Pancreas (tissue), 10 donors: ENCODE measurements around the gene KHDC4. TPM values are rescaled to one million over a fixed set of nuclear protein-coding genes. Genes with fewer than 3 reads are reported as not detected.

ENCODE experiments used
- ATAC-seq, 4 donors: fragments of 200-7000 bp; cut with Tn5 transposase; one replicate each; pipeline versions ENCODE4 v1.8.0 to v1.9.1; 2020; ENCODE audit warnings: mild to moderate bottlenecking in 4 of 4, moderate library complexity in 4 of 4
- DNase-seq, 6 donors: peaks; one replicate each; pipeline ENCODE4 v3.0.0-alpha.2; 2020
- FAIRE-seq: peaks from 2 replicates; lab custom pipeline; 2012; peaks lifted over from hg19 to GRCh38; lab: Jason Lieb, UNC
- H3K27ac ChIP-seq, 4 donors: fragments of 200-600 bp; sonication (generic); 1 replicate in 3 of 4; 2 replicates in 1 of 4; pipeline versions ENCODE4 v1.5.0 to v1.8.0; 2020
- H3K27me3 ChIP-seq, 4 donors: fragments of 200-600 bp; one replicate each; pipeline ENCODE4 v1.8.0; 2021
- H3K36me3 ChIP-seq, 3 donors: fragments of 200-600 bp; sonication (generic) in 1 of 3; one replicate each; pipeline versions ENCODE4 v1.5.0 to v1.8.0; 2020 to 2021
- H3K4me1 ChIP-seq, 3 donors: fragments of 200-600 bp; one replicate each; pipeline ENCODE4 v1.8.0; 2021
- H3K4me3 ChIP-seq, 4 donors: fragments of 200-600 bp; sonication (generic) in 2 of 4; one replicate each; pipeline versions ENCODE4 v1.5.0 to v1.8.0; 2020 to 2021
- H3K9me3 ChIP-seq, 4 donors: fragments of 200-600 bp; one replicate each; pipeline ENCODE4 v1.8.0; 2021
- WGBS, 2 donors: extraction: QIAGEN DNeasy Blood & Tissue Kit; methylation state at CpG; one replicate each; pipeline ENCODE4 v1.1.7; 2013; 5-methylcytosine and 5-hydroxymethylcytosine counted together
- intact Hi-C, 3 donors: fragments of 100-400 bp; cut with DNase I; formaldehyde crosslinking; loops; one replicate each; pipeline versions ENCODE4 v1.11.1 to v1.14.2; 2022
- polyA plus RNA-seq, 2 donors: library from polyadenylated mRNA; stranded (reverse); fragments of 200-250 nt; gene quantifications; one replicate each; pipeline ENCODE4 v1.2.3, GENCODE V29; 2013
- total RNA-seq, 6 donors: library from RNA; stranded (reverse); fragmentation: NEBNext Ultra II Directional in 4 of 6; extraction: Animal tissue kit (Norgen Biotek cat#: 25700) in 4 of 6; gene quantifications; one replicate each; pipeline versions ENCODE4 v1.2.1 to v1.2.4, GENCODE V29; 2021 to 2023
- TF ChIP-seq, protein P1 (sequence below), 4 donors: fragments of 200-600 bp; sonication (generic) in 3 of 4; IDR thresholded peaks; one replicate each; pipeline versions ENCODE4 v1.5.0 to v1.8.0; 2021; ENCODE audit warnings: antibody characterized with exemption in 4 of 4
- donor health status: healthy with polysubstance abuse.
- donor health status: DM: no; HTN: no; CAD: no; lungs with moderate emphysema.
- donor health status: DM: no; HTN: no; CAD: no.
- donor health status: control.
- donor health status: control.
- donor health status: Bipolar disorder and iron deficiency.
- donor health status: DM: yes; HTN: yes; CAD: no.
- donor health status: DM: no; HTN: no; CAD: no.
- donor health status: DM: no; HTN: no; CAD: no.
- donor health status: DM: yes; HTN: yes; CAD: no.

KHDC4 gene
- total and polyA plus RNA-seq, 8 donors: 11.9 to 32.8 (median 19.1) TPM

DNA sequence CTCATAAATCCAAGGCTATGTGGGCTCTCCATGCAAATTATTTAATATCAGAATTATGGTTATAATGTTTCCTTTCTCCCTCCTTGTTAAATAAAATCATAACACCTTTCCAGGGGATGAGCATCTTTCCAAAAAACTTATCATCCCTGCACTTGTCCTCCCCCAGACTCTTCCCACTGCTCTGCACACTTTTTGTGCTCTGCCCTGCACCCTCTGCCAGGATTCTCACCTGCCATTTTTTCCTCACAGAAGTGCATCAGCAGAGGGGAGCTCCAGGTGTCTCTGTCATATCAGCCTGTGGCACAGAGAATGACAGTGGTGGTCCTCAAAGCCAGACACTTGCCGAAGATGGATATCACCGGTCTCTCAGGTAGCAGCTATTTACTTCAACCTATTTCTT lies 54.0 kb downstream of the KHDC4 start:
- ATAC-seq: no peak
- 94 to 96% methylated on average over 2 of the region's 2 CpGs for WGBS, 2 donors

DNA sequence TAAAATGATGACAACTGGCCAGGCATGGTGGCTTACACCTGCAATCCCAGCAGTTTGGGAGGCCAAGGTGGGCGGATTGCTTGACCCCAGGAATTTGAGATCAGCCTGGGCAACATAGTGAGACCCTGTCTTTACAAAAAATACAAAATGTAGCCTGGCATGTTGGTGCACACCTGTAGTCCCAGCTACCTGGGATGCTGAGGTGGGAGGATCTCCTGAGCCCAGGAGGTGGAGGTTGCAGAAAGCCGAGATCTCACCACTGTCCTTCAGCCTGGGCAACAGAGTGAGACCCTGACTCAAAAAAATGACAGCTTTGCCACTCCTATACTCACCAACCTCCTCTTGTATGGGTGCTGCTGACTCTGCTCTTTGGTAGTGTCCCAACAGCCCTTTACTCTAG lies 56.3 kb downstream of the KHDC4 start:
- Histone ChIP-seq H3K27ac (no peak overlapping the region), H3K4me3 (no peak overlapping the region), H3K9me3 (no peaks in the 10 kb centered on the region), H3K27me3 (no peaks in the 10 kb centered on the region), H3K36me3 (no peaks in the 10 kb centered on the region), H3K4me1 (no peaks in the 10 kb centered on the region)
- no peak for ATAC-seq
- TF ChIP-seq, protein P1, sequence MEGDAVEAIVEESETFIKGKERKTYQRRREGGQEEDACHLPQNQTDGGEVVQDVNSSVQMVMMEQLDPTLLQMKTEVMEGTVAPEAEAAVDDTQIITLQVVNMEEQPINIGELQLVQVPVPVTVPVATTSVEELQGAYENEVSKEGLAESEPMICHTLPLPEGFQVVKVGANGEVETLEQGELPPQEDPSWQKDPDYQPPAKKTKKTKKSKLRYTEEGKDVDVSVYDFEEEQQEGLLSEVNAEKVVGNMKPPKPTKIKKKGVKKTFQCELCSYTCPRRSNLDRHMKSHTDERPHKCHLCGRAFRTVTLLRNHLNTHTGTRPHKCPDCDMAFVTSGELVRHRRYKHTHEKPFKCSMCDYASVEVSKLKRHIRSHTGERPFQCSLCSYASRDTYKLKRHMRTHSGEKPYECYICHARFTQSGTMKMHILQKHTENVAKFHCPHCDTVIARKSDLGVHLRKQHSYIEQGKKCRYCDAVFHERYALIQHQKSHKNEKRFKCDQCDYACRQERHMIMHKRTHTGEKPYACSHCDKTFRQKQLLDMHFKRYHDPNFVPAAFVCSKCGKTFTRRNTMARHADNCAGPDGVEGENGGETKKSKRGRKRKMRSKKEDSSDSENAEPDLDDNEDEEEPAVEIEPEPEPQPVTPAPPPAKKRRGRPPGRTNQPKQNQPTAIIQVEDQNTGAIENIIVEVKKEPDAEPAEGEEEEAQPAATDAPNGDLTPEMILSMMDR (IDR thresholded peaks at IDR 0.05): no peak
- no peak for FAIRE-seq
- 89 to 90% methylated on average over 2 of the region's 2 CpGs for WGBS, 2 donors
- intact Hi-C loops: no loop called here
- no peak for DNase-seq

More for the DNA sequence above, 54.0 kb downstream of the KHDC4 start:
- Histone ChIP-seq H3K4me3 (no peak overlapping the region), H3K27me3 (no peaks in the 10 kb centered on the region), H3K27ac (no peak overlapping the region), H3K4me1 (no peaks in the 10 kb centered on the region), H3K9me3 (no peaks in the 10 kb centered on the region), H3K36me3 (no peaks in the 10 kb centered on the region)
- FAIRE-seq (no peak), DNase-seq (no peak)
- TF ChIP-seq, protein P1 (IDR thresholded peaks at IDR 0.05): no peak
- intact Hi-C loops: no loop called here

DNA sequence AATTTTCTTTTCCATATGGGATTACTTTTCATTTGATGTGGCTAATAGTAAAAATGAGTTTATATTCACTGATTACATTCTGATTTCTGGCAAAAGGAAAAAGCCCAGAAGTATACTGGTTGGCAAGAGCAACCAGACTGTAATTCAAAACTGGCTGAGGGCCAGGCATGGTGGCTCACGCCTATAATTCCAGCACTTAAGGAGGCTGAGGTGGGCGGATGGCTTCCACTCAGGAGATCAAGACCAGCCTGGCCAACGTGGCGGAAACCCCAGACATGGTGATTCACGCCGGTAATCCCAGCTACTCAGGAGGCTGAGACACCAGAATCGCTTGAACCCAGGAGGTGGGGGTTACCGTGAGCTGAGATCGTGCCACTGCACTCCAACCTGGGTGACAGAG lies 60.4 kb downstream of the KHDC4 start:
- 71 to 75% methylated on average over 9 of the region's 9 CpGs for WGBS, 2 donors
- DNase-seq (no peak), FAIRE-seq (no peak), ATAC-seq (no peak)
- no peaks in the 10 kb centered on the region for H3K4me1 ChIP-seq
- no peaks in the 10 kb centered on the region for H3K27me3 ChIP-seq
- TF ChIP-seq, protein P1 (IDR thresholded peaks at IDR 0.05): no peak
- H3K36me3 ChIP-seq: no peaks in the 10 kb centered on the region
- no peak overlapping the region for H3K27ac ChIP-seq
- no peak overlapping the region for H3K4me3 ChIP-seq
- H3K9me3 ChIP-seq: no peaks in the 10 kb centered on the region
- intact Hi-C loops: no loop called here

DNA sequence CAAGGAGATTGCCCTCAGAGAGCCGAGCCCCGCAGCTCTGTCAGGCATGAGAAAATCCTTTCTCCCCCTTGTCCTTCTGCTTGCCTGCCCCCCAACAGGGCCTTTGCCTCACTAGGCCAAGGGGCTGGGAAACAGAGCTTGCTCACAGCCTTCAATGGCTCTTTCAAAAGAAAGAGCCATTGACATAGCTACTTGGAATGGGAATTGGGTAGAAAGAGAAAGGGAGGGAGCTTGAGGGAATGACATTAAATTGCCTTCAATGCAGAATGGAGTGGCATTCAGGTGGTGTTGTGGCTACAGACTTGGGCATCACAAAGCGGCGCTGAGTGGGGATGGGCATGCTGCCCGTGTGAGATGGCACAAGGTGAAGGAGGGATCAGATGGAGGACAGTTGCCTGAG lies 61.7 kb downstream of the KHDC4 start:
- TF ChIP-seq, protein P1 (IDR thresholded peaks at IDR 0.05): no peak
- FAIRE-seq: no peak
- no peaks in the 10 kb centered on the region for H3K9me3 ChIP-seq
- no peak for DNase-seq
- no peaks in the 10 kb centered on the region for H3K4me1 ChIP-seq
- H3K4me3 ChIP-seq: no peak overlapping the region
- no peaks in the 10 kb centered on the region for H3K36me3 ChIP-seq
- WGBS, 2 donors: 83 to 95% methylated on average over 5 of the region's 5 CpGs
- intact Hi-C loops: no loop called here
- no peak overlapping the region for H3K27ac ChIP-seq
- H3K27me3 ChIP-seq: no peaks in the 10 kb centered on the region
- no peak for ATAC-seq

DNA sequence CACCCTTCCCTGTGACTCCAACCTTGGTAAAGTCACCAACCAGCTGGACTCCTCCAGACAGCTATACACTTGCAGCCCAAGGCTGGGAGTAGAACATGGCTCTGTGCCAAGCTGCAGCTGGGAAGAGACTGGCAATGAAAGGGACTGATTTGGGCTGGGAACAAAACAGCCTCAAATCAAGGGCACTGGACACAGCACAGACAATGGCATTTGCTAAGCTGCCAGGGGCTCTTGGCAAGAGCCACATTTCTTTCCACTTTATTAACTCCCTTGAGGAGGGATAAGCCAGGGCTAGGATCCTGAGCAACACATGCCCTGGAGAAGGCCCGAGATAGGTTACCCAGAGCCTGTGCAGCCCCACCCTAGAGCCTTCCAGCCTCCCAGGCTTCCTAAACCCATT lies 62.8 kb downstream of the KHDC4 start:
- ATAC-seq (peak in 3 of 4 donors; percentile 32 to 55 (median 40)), DNase-seq (peak; percentile 18 to 68 (median 41)), FAIRE-seq (no peak)
- TF ChIP-seq, protein P1 (IDR thresholded peaks at IDR 0.05): no peak
- Histone ChIP-seq H3K36me3 (no peaks in the 10 kb centered on the region), H3K27me3 (no peaks in the 10 kb centered on the region), H3K9me3 (no peaks in the 10 kb centered on the region), H3K4me1 (no peaks in the 10 kb centered on the region), H3K27ac (no peak overlapping the region), H3K4me3 (no peak overlapping the region)
- intact Hi-C loops: no loop called here
- 38 to 67% methylated on average over 1 of the region's 1 CpG for WGBS, 2 donors
